HG03521 (cell line): ENCODE results near the gene KCNIP3.

Experiments used
- ATAC-seq: cut with Tn5 transposase; IDR thresholded peaks from one replicate; pipeline ENCODE4 v1.9.1; 2021; ENCODE audit warnings: mild to moderate bottlenecking, moderate library complexity; ENCODE audit not compliant: unreplicated experiment

Gene KCNIP3

DNA sequence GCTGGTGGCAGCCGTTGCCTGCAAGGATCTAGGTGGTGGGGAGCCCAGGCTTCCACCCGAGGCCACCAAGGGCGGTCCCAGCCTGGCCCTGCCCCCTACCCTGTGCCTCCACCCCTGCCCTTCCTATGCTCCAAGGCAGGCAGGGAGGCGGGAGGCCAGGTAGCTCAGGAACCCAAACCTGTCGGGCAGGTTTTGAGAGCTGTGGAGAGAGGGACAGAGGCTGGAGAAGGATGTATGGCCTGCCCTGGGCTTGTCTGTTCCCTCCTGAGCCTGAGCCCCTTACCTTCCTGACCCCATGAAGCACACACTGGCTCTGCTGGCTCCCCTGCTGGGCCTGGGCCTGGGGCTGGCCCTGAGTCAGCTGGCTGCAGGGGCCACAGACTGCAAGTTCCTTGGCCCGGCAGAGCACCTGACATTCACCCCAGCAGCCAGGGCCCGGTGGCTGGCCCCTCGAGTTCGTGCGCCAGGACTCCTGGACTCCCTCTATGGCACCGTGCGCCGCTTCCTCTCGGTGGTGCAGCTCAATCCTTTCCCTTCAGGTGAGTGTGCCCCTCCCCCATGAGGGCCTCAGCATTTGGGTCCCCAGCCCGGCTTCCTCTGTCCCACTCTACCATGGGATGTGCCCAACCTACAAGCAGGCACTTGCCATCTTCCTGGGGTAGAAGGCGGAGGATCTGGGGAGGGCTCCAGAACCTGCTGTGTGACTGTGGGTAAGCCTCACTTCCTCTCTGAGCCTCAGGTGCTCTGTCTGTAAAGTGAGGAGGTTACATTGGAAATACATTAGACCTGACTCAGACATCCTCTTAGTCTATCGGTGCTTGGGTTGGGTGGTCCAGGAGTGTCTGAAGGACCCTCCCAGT lies 22.6 kb upstream of the KCNIP3 start, which contains the start of gene PROM2:
TSS of gene PROM2 (plus strand) at position 159 of the 860 bp plus-strand sequence. CDS start at position 296, 137 bp downstream.
- no peak for ATAC-seq

GRCh38 chr2:95275151-95275515 lies 22.0 kb upstream of the KCNIP3 start:
- ATAC-seq = no peak

DNA sequence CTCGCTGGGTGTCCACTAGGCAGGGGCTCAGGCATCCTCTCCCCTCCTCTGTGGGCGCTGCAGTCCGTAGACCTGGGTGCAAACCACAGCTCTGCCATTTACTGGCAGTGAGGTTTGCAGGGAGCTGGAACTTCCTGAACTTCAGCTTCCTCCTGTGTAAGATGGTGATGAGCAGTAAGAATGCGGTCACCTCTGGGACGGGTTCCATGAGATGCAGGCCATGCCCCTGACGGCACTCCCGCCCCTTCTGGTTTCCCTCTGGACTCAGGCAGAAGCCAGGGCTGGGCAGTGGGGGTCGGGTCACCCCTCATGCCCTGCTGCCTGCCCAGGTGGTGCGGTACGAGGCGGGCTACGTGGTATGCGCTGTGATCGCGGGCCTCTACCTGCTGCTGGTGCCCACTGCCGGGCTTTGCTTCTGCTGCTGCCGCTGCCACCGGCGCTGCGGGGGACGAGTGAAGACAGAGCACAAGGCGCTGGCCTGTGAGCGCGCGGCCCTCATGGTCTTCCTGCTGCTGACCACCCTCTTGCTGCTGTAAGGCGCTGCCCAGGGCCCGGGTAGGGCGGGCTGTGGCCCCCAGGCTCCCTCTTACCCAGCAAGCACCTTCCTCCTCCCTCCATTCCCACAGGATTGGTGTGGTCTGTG lies 21.4 kb upstream of the KCNIP3 start:
- ATAC-seq = no peak

DNA sequence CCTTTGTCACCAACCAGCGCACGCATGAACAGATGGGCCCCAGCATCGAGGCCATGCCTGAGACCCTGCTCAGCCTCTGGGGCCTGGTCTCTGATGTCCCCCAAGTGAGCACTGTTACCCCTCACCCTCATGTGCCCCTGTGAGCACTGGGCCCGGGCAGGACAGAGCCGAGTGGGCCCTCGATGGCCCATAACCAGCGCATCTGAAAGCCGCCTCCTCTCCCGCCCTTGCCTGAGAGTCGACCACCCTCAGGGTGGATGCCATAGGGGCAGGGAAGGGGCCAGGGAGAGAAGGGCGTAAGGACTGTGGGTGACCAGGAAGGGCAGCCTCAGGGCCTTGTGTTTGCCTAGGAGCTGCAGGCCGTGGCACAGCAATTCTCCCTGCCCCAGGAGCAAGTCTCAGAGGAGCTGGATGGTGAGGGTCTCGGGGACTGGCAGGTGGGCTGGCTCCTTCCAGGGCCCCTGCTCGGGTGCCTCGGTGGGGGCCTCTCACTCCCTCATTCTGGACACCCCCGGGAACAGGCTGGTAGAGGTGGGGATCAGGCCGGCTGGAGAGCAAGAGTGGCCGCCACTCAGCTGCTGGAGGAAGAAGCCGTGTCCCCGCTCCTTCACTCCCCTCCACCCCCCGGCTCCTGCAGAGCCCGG lies 20.8 kb upstream of the KCNIP3 start:
- ATAC-seq = no peak

DNA sequence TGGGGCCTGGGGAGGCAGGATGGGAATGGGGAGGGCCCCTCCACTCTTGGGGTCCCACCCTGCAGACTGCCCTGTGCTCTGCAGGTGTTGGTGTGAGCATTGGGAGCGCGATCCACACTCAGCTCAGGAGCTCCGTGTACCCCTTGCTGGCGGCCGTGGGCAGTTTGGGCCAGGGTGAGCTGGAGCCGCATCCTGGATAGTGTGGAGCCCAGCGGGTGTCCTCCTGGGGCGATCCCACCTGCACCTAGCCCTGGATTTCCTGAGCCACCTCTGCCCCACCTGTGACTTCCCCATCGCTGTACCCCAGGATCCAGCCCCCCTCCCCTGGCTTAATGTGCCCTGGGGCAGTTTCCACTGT lies 20.3 kb upstream of the KCNIP3 start:
- no peak for ATAC-seq

DNA sequence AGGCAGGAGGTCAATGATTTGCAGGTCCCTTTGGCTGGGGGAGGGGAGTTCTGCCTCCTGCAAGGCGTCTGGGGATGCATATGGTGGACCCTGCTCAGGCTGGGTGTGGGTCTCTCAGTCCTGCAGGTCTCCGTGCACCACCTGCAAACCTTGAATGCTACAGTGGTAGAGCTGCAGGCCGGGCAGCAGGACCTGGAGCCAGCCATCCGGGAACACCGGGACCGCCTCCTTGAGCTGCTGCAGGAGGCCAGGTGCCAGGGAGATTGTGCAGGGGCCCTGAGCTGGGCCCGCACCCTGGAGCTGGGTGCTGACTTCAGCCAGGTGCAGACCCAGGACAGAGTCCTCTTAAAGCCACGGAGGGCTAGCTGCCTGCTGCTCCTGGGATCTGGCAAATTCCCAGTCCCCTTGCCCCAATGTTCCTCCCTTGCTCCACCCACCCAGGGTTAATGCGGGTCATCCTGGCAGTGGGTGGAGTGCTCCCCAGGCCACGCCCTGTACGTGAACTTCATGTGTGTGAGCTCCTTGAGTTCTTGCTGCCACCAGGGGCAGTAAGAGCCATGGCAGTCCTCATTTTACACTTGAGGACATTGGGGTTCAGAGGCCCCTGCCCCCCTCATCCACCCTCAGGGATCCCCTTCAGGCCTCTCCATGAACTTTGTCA lies 19.8 kb upstream of the KCNIP3 start:
- no peak for ATAC-seq

DNA sequence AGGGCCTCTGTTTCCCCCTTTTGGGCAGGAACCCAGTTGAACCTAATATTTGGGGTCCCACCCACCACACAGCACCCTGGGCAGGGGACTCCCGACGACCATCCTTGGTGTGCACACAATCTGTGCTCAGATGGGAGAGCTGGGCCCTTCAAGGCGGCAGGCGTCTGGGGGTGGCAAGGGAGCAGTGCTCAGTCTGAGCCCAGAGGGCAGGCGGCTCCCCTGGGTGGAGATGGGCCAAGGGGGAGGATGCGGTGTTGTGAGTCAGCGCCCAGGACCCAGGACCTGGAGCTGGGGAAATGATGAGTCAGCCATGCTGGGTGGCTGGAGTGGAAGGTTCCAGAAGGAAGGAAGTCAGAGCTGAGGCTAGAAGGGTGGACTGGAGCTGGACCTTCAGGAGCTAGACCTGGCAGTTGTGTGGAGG lies 19.1 kb upstream of the KCNIP3 start:
- no peak for ATAC-seq

- ATAC-seq = no peak
Measured at GRCh38 chr2:95278637-95279225, 18.4 kb upstream of the KCNIP3 start.

- ATAC-seq = no peak
Measured at GRCh38 chr2:95279435-95280035, 17.6 kb upstream of the KCNIP3 start.

GRCh38 chr2:95281071-95281470 lies 16.1 kb upstream of the KCNIP3 start:
- no peak for ATAC-seq

DNA sequence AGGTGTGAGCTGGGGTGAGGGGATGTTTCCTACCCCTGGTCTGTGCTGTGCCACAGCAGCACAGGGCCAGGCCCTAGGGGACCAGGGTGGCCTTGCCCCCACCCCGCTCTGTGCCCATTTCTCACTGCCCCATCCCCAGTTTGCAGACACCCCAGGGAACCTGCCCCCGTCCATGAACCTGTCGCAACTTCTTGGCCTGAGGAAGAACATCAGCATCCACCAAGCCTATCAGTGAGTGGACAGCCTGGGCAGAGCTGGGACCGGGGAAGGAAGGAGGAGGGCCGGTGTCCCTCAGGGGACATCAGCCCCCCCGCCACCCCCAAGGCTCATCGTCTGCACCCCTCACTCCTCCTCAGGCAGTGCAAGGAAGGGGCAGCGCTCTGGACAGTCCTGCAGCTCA lies 15.4 kb upstream of the KCNIP3 start:
- ATAC-seq = no peak

GRCh38 chr2:95282458-95282857 lies 14.7 kb upstream of the KCNIP3 start:
- ATAC-seq = no peak

DNA sequence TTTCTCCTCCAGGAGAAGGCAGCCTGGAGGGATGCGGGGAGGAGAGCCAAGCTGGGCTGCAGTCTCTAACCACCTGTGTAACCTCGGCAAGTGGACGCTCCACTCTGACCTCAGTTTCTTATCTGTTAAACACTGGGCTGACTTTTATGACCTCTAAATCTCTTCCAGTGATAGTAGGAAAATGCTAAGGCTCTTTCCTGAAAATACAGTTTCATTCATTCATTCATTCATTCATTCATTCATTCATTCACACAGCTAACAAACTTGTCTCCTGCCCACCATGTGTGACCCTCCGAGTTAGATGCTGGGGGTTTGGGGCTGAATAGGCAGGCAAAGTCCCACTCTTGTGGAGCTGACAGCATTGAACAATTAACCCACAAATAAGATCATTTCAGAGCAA lies 13.6 kb upstream of the KCNIP3 start:
- ATAC-seq = no peak

DNA sequence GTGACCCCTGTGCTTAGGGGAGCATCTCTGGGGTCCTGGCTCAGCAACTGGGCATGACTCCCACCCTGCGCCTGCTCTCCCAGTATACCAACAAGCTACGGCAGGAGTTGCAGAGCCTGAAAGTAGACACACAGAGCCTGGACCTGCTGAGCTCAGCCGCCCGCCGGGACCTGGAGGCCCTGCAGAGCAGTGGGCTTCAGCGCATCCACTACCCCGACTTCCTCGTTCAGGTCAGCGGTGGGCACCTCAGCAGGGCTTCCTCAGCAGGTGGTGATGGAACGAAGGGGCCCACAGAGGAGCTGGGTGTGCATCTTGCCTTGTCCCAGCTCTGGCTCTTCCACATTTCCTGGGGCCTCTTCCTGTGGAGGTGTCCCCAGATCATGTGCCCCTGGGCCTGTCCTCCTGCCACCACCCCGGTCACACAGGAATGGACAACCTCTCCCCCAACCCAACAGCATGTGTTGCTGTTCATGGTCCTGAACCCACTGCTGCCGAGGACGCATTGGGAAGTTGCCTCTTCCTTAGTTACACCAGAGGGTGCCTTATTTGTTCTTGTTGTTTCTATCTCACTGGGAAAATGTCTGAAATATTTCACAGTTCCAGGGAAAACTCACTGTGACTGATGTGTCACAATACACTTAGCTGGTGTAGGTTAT lies 12.1 kb upstream of the KCNIP3 start:
- no peak for ATAC-seq

GRCh38 chr2:95285542-95285932 lies 11.6 kb upstream of the KCNIP3 start:
- ATAC-seq = no peak

GRCh38 chr2:95287336-95287735 lies 9.8 kb upstream of the KCNIP3 start:
- no peak for ATAC-seq

DNA sequence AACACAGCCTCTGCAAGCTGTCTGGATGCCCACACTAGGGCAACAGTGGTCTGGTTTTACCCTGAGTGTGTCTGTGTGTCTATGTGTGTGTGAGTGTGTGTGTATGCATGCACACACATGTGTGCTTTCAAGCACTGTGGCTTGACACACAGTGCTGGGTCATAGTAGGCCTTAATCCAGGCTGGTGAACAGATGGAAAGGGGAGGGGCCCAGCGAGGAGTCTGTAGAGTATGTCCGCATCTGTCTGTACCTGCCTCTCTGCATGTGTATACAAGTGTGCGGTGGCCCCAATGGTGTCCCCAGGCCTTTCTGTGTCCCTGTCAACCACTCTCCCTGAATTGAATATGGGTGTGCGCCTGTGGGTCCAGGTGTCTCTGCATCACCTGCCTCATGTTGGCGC lies 9.3 kb upstream of the KCNIP3 start:
- ATAC-seq = no peak

- no peak for ATAC-seq
Measured at GRCh38 chr2:95289253-95289652, 7.9 kb upstream of the KCNIP3 start.

- no peak for ATAC-seq
Measured at GRCh38 chr2:95291222-95291621, 5.9 kb upstream of the KCNIP3 start.

- ATAC-seq = no peak
Measured at GRCh38 chr2:95292623-95293260, 4.4 kb upstream of the KCNIP3 start.
